ENCODE results near the gene USP47.

The USP47 gene

DNA sequence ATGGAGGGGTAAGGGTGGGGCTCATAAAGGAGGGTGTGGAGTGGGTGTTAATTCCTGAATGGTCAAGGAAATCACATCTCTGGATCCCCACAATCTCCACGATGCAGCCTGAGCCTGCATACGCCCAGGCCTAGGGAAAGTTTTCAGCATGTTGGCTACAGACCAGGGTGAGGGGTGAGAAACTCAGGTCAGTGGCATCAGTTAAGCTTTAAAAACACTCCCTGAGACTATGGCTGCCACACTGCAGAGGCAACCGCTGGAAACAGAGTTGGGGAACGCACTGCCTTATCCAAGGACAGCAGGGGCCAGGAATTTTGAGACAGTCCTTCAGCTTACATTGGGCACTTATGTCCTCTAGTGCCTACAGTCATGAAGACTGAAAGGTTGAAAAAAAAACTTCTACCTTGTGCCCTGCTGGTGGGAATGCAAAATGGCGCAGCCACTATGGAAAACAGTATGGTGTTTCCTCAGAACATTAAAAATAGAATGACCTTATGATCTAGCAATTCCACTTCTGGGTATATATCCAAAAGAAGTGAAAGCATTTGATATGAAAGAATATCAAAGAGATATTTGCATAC is 147.0 kb downstream of the USP47 start:
- no peak for DNase-seq (ENCODE audit: insufficient read length, low spot score)
- TF ChIP-seq CTCF (IDR thresholded peaks at IDR 0.05; ENCODE audit: insufficient read depth, missing control alignments) = no peak
- no peak for FAIRE-seq

- FAIRE-seq (no peak), DNase-seq (ENCODE audit: insufficient read length, low spot score) (no peak)
These were observed 148.3 kb downstream of the USP47 start for GRCh38 chr11:11989774-11990744.

GRCh38 chr11:11992257-11993212 is 150.8 kb downstream of the USP47 start:
- no peak for TF ChIP-seq CTCF (IDR thresholded peaks at IDR 0.05; ENCODE audit: insufficient read depth, missing control alignments)
- FAIRE-seq (no peak), DNase-seq (ENCODE audit: insufficient read length, low spot score) (no peak)

More at GRCh38 chr11:11989774-11990744, 148.3 kb downstream of the USP47 start:
- TF ChIP-seq CTCF (IDR thresholded peaks at IDR 0.05; ENCODE audit: insufficient read depth, missing control alignments) = no peak

- no peak for TF ChIP-seq CTCF (IDR thresholded peaks at IDR 0.05; ENCODE audit: insufficient read depth, missing control alignments)
- DNase-seq (ENCODE audit: insufficient read length, low spot score) = no peak
- no peak for FAIRE-seq
These were observed 152.1 kb downstream of the USP47 start for GRCh38 chr11:11993839-11994238.

DNA sequence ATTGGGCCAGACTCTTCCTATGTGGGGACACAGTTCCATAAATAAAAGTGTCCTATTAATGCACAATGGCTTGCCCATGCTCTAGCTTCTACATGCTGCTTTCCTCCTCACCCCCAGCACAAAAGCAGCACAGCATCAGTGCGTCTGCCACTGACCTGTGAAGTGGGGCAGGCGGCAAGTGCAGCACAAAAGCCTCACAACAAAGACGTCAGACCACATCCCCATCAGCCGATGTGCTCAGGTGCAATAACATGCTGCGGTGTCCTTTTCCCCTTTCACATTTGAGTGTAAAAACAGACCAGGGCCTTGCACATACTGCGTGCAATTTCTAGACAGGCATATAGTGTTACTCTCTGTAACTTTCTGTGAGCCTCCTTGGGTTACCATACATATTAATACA is 153.8 kb downstream of the USP47 start:
- FAIRE-seq (no peak), DNase-seq (ENCODE audit: insufficient read length, low spot score) (no peak)
- no peak for TF ChIP-seq CTCF (IDR thresholded peaks at IDR 0.05; ENCODE audit: insufficient read depth, missing control alignments)

DNA sequence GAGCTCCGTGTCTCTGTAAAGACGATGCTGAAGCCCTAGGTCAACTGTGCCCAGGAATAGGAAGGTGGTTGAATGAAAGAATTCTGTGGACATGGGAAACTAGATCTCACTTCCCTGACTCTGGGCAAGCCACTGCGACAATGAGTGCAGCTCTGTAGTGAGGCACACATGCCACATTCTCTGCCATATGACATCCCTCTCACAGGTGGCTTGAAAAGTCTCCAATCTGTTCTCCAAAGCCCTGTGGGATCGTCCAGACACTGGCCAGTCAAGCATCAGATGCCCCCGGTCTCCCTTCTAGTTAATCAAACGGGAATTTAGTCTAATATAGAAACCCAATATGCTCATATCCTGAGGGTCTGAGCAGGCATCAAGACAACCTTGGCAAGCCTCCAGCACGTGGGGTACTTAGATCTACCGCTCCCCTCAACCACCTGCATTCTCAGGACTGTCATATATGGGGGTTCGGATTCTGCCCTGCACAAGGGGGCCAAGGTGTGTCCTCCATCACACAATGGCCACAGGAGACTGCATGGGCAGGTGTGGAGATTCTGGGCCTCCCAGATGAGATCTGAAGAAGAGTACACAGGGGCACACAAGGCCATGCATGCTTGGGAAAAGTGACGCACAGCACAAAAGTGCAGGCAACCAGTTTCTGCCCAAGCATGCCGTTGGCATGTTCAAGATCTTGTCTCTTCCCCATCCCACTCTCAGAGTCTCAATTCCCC is 154.7 kb downstream of the USP47 start:
- no peak for TF ChIP-seq CTCF (IDR thresholded peaks at IDR 0.05; ENCODE audit: insufficient read depth, missing control alignments)
- no peak for FAIRE-seq

More for the DNA sequence above, 154.7 kb downstream of the USP47 start:
- DNase-seq (ENCODE audit: insufficient read length, low spot score) = no peak

Data from D721Med (cell line).